ENCODE data around the gene ZNF664. TPM values are rescaled to one million over a fixed set of nuclear protein-coding genes. Genes with fewer than 3 reads are reported as not detected.

The ZNF664 gene
- total RNA-seq, 1 experiment from 2014 or later = 87.6 TPM

DNA sequence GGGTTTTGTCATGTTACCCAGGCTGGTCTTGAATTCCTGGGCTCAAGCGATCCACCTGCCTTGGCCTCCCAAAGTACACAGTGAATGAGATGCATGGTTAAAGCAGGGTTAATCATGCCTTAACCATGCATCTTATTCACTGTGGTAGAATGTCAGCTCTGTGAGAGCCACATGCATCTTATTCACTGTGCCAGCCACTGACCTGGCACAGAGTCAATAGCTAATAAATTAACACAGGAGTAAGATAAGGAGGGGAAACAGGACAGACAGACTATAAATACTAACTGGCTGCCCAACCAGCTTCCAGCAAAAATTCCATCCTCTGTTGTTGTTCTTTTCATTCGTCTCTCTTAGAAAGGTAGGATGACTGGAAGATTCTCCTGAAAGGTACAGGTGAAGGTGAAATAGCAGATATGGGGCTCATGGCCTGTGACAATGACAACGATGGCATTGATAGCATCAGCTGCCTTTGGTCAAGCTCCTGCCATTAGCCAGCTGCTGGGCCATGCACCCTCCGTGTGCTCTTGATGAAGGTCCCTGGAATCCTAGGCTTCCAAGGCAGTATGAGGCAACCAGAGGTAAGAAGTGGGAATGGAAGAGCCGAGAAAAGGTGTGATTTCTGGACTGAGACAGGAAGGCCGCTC, 76.6 kb downstream of the ZNF664 start:
- CTCF ChIA-PET = no interaction called here
- POLR2A ChIA-PET (ENCODE audit: unreplicated experiment) = no interaction called here
- Histone ChIP-seq H3K4me2 (no peak overlapping the region), H3K36me3 (ENCODE audit: low read depth) (no peaks in the 10 kb centered on the region), H3F3A (ENCODE audit: insufficient read depth, low read depth) (no peaks in the 10 kb centered on the region), H3K79me2 (ENCODE audit: low read depth) (no peaks in the 10 kb centered on the region), H3K27me3 (ENCODE audit: insufficient read depth, low read depth) (peaks cover 18% of the 10 kb centered on the region), H3K4me1 (replicated peaks; ENCODE audit: insufficient read depth) (no peaks in the 10 kb centered on the region), H2AFZ (no peak overlapping the region), H3K9me3 (ENCODE audit: insufficient read depth, low read depth) (peaks cover 3% of the 10 kb centered on the region; the same call in 1 of the 2 replicates), H3K4me3 (no peak overlapping the region), H3K9me2 (ENCODE audit: insufficient read depth) (no peaks in the 10 kb centered on the region), H4K20me1 (ENCODE audit: insufficient read depth) (no peaks in the 10 kb centered on the region), H3K27ac (no peak overlapping the region)
- no TSS peak for BruUV-seq (replicated peaks)
- DNase-seq = no peak
- intact Hi-C loops (cut with micrococcal nuclease; ENCODE audit: unreplicated experiment) = no loop called here
- no peak for TF ChIP-seq EZH2 (IDR thresholded peaks at IDR 0.05; ENCODE audit: low read depth)
- TF ChIP-seq, protein P1, sequence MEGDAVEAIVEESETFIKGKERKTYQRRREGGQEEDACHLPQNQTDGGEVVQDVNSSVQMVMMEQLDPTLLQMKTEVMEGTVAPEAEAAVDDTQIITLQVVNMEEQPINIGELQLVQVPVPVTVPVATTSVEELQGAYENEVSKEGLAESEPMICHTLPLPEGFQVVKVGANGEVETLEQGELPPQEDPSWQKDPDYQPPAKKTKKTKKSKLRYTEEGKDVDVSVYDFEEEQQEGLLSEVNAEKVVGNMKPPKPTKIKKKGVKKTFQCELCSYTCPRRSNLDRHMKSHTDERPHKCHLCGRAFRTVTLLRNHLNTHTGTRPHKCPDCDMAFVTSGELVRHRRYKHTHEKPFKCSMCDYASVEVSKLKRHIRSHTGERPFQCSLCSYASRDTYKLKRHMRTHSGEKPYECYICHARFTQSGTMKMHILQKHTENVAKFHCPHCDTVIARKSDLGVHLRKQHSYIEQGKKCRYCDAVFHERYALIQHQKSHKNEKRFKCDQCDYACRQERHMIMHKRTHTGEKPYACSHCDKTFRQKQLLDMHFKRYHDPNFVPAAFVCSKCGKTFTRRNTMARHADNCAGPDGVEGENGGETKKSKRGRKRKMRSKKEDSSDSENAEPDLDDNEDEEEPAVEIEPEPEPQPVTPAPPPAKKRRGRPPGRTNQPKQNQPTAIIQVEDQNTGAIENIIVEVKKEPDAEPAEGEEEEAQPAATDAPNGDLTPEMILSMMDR (conservative IDR thresholded peaks at IDR 0.05) = no peak

DNA sequence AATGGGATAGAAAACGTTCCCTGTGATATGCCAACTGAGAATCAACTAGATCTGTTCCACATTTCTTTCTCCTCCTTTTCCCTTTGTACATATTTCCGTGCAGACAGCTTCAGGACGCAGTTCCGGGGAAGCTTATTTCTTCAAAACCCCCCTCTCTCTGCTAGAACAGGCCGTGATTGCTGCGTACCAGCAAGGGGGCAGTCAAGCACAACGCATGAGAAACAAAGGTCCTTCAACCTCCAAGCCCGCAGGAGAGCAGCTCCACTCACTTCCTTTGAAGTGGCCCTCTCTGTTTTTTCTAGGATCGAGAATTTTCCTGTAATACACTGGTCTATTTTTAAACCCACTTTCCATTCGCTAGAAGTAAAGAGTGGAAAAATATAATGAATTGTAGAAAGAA, 80.8 kb downstream of the ZNF664 start:
- H3F3A ChIP-seq (ENCODE audit: insufficient read depth, low read depth) = no peaks in the 10 kb centered on the region
- no peaks in the 10 kb centered on the region for H3K9me3 ChIP-seq (ENCODE audit: insufficient read depth, low read depth)
- BruUV-seq (replicated peaks) = no TSS peak
- CTCF ChIA-PET = interaction anchor here (0.7 kb wide), 1 partner anchor 649 kb away, joined by 3 read pairs; no protein-coding TSS in a partner anchor
- H3K4me2 ChIP-seq = no peak overlapping the region
- intact Hi-C loops (cut with micrococcal nuclease; ENCODE audit: unreplicated experiment) = no loop called here
- H3K4me3 ChIP-seq = no peak overlapping the region
- no peaks in the 10 kb centered on the region for H4K20me1 ChIP-seq (ENCODE audit: insufficient read depth)
- no peaks in the 10 kb centered on the region for H3K36me3 ChIP-seq (ENCODE audit: low read depth)
- peaks cover 41% of the 10 kb centered on the region for H3K27me3 ChIP-seq (ENCODE audit: insufficient read depth, low read depth)
- no peaks in the 10 kb centered on the region for H3K79me2 ChIP-seq (ENCODE audit: low read depth)
- POLR2A ChIA-PET (ENCODE audit: unreplicated experiment) = no interaction called here
- peak in 1 of 2 experiments; percentile 9 for DNase-seq
- no peak overlapping the region for H3K27ac ChIP-seq
- no peaks in the 10 kb centered on the region for H3K9me2 ChIP-seq (ENCODE audit: insufficient read depth)
- no peak overlapping the region for H2AFZ ChIP-seq
- H3K4me1 ChIP-seq (replicated peaks; ENCODE audit: insufficient read depth) = no peaks in the 10 kb centered on the region
- TF ChIP-seq, protein P1 (conservative IDR thresholded peaks at IDR 0.05) = no peak
- TF ChIP-seq EZH2 (IDR thresholded peaks at IDR 0.05; ENCODE audit: low read depth) = no peak

DNA sequence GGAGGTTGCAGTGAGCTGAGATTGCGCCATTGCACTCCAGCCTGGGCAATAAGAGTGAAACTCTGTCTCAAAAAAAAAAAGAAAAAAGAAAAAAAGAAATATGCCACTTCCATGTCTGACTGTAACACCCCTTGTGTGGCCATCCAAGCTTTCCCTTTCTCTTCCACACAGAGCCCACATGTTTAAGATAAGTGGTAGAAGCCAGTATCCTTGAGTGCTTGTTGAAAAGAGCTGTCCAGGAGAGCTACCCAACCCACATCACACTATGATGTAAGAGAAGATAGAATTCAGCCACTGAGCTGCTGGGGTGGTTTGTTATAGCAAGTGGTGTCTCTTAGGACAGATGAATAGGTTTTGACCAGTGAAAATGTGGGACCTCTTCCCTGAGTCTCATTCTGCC, 82.1 kb downstream of the ZNF664 start:
- no peaks in the 10 kb centered on the region for H3K36me3 ChIP-seq (ENCODE audit: low read depth)
- H3K4me3 ChIP-seq = no peak overlapping the region
- H3K9me2 ChIP-seq (ENCODE audit: insufficient read depth) = no peaks in the 10 kb centered on the region
- BruUV-seq (replicated peaks) = no TSS peak
- no peaks in the 10 kb centered on the region for H3K4me1 ChIP-seq (replicated peaks; ENCODE audit: insufficient read depth)
- H3K9me3 ChIP-seq (ENCODE audit: insufficient read depth, low read depth) = no peaks in the 10 kb centered on the region
- H3K79me2 ChIP-seq (ENCODE audit: low read depth) = no peaks in the 10 kb centered on the region
- ChIA-PET POLR2A (ENCODE audit: unreplicated experiment) (no interaction called here), CTCF (interaction anchor here (0.6 kb wide), 1 partner anchor 396 kb away, joined by 3 read pairs; no protein-coding TSS in a partner anchor)
- no peak for DNase-seq
- TF ChIP-seq, protein P1 (conservative IDR thresholded peaks at IDR 0.05) = no peak
- TF ChIP-seq EZH2 (IDR thresholded peaks at IDR 0.05; ENCODE audit: low read depth) = no peak
- no peaks in the 10 kb centered on the region for H4K20me1 ChIP-seq (ENCODE audit: insufficient read depth)
- H3K4me2 ChIP-seq = no peak overlapping the region
- H3F3A ChIP-seq (ENCODE audit: insufficient read depth, low read depth) = no peaks in the 10 kb centered on the region
- H3K27me3 ChIP-seq (ENCODE audit: insufficient read depth, low read depth) = peaks cover 43% of the 10 kb centered on the region
- no peak overlapping the region for H3K27ac ChIP-seq
- intact Hi-C loops (cut with micrococcal nuclease; ENCODE audit: unreplicated experiment) = no loop called here
- H2AFZ ChIP-seq = no peak overlapping the region
